LHCN-M2 (cell line): ENCODE results near the gene NUP210. TPM values are rescaled to one million over a fixed set of nuclear protein-coding genes. Genes with fewer than 3 reads are reported as not detected.
A peak's percentile ranks its signal among the peaks of the same experiment; 100 is the strongest.
"Not testable (repeated sequence)": the region's sequence is repeated elsewhere in the genome, so short reads cannot be mapped to it uniquely, and the experiment has no call there.

Experiments used
- DNase-seq: peaks from one replicate; pipeline ENCODE4 v3.0.0-alpha.2; 2012; ENCODE audit warnings: low read depth
- total RNA-seq: library from RNA; depleted of rRNA; stranded (reverse); fragments of >200 nt; gene quantifications from 2 replicates; pipeline ENCODE4 v1.2.3, GENCODE V29; 2014

Gene NUP210
- total RNA-seq, 1 experiment from 2014 or later: not detected

- no peak for DNase-seq
Observed at GRCh38 chr3:13406190-13406589, 13.9 kb downstream of the NUP210 start.

DNA sequence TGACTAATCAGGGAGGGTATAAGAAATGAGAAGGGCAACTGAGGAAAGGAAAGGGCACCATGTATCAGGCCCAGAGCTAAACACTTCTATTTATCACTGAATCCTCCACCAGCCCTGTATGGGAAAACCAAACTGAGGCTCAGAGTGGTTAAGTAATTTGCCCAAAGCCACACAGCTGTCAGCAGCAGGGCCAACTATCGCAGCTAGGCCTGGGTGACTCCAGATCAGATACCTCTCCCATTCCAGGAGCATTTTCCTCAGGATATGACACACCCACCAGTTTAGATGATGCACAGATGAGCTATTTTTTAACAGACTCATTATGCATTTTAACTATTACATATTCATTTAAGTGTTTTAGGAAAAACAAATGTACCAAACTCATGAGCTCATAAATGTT lies 14.5 kb downstream of the NUP210 start:
- DNase-seq: no peak

DNA sequence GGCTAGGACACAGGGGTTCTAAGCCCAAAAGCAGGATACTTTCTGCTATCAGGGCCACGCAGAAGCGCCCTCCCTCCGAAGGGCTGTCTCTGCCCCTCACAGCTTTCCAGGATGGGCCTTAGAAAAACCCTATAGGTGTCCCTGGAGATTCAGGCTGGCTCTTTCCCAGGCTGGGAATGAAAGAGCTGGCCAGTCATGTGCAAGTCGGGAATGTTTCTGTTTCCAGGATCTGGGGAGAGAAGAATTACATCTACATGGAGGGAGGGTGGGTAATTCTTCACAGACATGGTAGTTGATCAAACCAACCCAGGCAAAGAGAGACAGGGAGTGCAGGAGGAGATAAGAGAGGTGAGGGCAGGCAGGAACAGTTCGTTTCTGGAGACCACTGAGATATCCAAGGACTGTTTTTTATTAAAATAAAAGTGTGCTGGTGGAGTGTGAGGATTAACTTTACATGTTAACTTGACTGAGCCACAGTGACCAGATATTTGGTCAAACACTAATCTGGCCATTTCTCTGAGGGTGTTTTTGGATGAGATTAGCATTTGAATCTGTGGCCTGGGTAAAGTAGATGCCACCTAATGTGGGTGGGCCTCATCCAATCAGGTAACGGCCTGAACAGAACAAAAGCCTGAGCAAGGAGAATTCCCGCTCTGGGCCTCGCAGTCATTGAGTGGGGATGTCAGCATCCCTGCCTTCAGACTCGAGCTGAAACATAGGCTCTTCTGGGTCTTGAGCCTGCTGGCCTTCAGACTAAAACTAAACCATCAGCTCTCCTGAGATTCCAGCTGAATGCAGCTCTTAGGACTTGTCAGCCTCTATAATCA lies 15.3 kb downstream of the NUP210 start:
- no peak for DNase-seq

DNA sequence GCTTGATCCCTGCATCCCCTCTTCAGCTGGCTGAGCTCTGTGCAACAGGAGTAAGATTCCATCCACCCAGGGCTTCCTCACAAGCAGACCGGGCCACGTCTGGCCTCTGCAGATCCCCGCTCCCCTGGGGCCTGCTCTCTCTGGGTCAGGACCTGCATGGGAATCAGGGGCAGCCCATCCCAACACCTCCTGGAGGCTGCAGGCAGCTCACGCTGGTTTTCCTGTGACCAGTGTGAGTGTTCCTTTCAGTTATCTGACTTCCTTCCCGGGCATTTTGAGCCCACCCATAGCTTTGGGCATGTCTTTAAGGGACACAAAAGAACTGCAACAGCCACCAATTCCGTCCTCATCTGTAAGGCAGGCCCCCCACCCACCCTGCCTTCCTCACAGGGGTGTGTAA lies 16.3 kb downstream of the NUP210 start:
- no peak for DNase-seq

DNA sequence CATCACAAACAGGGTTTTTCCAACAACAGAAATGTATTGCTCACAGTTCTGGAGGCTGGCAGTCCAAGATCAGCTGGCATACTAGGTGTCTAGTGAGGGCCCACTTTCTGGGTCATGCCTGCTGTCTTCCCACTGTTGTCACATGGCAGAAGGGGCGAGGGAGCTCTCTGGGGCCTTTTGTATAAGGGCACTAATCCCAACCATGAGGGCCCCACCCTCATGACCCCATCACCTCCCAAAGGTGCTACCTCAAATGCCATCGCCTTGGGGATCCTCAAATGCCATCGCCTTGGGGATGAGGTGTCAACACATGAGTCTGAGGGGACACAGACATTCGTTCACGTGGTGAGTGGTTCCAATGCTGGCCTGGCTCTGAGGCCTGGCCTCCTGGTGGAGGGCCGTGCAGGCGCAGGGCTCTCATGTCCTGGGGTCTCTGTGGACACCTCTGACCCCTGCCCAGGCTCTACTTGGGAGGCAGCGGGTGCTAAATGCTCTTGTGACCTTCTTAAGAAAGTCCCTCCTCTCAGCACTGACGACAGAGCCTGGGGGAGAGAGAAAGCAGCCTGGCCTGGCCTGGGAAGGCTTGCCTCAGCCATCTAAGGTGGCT lies 16.8 kb downstream of the NUP210 start:
- DNase-seq: no peak

GRCh38 chr3:13401149-13401548 lies 19.0 kb downstream of the NUP210 start:
- no peak for DNase-seq

GRCh38 chr3:13400114-13400673 lies 19.9 kb downstream of the NUP210 start:
- DNase-seq: no peak

DNA sequence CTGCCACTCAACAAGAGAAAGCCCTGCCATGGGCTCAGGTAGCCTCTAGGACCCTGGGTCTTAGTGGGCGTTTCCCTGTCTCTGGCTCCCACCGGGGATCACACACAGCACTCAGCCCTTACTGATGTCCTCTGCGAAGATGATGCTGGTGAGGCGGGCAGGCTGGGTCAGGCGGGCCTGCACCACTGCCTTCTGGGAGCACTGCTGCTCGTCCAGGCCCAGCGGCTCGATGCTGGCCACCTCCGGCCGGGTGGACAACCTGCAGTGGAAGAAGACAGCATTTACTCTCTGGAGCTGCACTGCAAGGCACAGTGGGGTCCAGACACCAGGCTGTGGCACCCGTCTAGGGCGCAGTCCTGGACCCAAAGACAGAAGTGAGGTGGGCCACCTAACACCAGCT lies 20.5 kb downstream of the NUP210 start:
- no peak for DNase-seq

DNA sequence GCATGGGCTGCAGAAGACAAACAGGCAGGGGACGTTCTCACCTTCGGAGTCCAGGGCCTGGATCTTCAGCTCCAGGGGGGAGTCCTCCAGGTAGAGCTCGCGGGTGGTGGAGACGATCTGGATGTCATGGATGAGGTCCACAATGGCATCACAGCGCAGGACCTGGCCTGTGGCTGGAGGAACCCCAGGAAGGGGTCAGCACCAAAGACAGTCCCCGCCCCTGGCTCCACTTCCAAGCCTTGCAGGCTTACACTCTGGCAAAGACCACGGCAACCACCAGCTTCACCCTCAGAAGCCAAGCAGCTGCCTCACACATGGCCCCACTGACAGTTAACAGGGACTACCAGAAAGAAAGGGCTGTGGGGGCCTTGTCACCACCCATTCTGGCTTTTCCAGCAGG lies 22.8 kb downstream of the NUP210 start:
- no peak for DNase-seq

DNA sequence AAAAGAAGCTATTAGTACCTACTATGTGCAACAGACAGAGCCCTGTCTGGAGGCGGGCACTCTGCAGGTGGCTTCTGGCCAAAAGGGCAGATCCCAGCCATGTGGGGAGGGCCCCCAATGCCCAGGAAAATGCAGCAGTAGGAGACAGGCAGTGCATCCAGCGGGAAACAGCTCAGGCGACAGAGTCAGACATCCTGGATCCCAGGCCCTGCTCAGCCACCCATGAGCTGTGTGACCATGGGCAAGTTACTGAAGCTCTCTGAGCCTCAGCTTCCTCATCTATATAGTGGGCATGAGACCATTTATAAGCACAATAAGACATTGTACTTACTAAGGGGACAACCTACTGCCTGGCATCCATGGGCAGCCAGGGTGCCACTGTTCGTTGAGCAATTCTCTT lies 25.8 kb downstream of the NUP210 start:
- DNase-seq: no peak

DNA sequence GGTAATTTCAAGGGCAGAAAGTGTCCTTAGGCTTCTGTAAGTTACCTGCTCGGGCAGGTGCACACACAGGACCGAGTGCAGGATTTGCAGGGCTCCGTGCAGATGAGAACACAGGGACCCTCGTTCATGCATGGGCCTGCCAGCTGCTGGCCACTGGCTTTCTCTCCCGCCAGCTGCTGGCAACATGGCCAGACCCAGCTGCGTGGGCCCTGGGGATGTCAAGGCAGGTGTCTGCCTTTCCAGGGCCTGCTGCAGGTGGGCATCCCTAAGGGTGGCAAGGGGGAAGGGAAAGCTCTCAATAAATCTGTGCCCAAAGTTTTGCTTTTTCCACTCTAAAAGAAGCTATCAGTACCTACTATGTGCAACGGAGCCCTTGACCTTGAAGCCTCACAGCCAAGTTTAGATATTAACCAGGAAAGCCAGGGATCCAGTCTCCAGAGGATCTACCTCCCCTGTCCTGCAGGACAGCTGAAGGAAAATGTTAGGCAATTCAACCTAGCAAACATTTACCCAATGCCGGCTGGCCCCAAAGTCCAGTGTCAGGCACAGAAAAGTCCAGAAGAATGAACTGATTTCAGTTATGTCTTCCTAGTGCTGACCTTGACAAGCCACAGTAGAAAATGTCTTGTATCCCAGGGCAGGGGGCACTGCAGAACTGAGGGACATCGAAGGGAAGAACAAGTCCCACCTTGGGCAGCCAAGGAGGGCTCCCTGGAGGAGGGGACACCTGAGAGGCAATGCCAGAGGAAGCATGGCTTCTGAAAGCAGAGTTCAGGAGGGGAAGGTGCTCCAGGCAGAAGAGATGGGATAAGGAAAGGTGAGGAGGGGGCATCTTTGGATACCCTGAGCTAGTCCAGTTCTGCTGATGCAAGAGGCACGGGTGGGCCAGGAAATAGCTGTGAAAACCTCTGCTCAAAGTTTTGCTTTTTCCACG lies 26.4 kb downstream of the NUP210 start:
- DNase-seq: no peak

- DNase-seq: no peak
Observed at GRCh38 chr3:13391308-13391707, 28.8 kb downstream of the NUP210 start.

DNA sequence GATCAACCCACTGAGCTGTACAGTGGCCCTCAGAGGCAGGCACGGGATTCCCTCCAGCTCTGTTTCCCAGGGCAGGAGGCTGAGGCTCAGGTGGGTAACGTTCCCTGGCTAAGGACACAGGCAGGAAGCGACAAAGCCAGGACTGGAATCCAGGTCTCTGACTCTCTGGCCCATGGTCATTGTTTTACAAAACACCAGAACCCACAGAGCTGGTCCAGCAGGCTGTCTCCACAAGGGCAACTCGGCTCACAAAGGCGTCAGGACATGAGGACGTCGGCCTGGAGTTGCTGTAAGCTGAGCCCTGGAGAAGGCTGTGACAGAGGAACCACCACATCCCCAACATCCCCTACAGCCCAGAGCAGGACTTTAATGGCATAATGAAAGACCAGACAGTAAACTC lies 30.7 kb downstream of the NUP210 start:
- DNase-seq: no peak

- no peak for DNase-seq
Observed at GRCh38 chr3:13388816-13389215, 31.3 kb downstream of the NUP210 start.

DNA sequence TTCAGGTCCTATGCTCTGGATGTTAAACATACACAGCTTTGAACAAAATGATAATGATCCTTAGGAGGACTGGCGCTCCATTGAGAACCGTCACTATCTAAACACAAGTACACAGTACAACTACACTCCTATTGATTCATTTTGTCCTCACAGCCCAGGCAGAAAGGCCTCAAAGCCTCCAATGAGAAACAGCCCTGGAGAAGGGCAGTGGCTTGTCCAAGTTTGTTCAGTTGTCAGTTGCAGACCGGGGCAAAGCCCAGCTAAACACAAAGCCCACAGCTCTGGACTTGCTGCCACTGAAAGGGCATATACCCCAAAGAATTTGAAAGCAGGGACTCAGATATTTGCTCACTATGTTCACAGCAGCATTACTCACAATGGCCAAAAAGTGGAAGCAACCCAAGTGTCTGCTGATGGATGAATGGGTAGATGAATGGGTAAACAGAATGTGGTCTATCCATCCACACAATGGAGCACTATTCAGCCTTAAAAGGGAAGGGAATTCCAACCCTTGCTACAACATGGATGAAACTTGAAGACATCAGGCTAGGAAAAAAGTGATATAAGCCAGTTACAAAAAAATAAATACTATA lies 34.7 kb downstream of the NUP210 start:
- no peak for DNase-seq

DNA sequence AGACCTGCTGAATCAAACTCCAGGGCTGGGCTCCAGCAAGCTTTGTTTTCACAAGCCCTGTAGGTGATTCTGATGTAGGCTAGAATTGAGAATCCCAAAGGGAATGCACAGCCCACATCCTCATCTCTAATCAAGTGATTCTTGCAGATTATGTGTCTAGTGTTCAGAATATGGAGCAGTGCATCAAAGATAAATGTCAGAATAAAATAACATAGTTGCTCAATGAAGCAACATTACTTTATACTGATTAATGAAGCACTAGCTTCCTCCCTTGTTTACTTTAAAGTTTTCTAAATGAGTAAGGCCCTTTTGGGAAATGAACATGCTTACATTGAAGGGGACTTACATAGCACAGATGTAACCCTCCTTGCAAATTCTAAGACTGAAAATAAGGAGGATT lies 39.2 kb downstream of the NUP210 start:
- no peak for DNase-seq

- peak; percentile 47 for DNase-seq
Observed at GRCh38 chr3:13379201-13379830, 40.8 kb downstream of the NUP210 start.

DNA sequence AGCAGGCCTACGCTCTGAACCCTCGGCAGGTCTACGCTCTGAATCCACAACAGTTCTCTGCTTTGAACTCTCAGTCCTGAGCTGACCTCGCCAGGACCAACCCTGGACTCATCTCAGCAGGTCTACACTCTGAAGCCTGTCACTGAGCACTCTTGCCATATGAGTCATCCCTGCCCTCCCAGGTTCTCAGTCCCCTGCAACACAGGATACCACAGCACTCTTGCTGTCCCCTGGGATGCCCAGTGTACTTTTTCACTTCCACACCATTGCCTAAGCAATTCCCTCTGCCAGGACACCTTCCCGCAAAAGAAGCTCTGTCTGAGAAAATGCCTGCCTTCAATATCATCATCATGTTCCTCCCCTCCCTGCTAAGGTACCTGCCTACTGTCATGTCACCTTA lies 42.0 kb downstream of the NUP210 start:
- peak; percentile 1 for DNase-seq

- DNase-seq: not testable (repeated sequence)
Observed at GRCh38 chr3:13377741-13378140, 42.4 kb downstream of the NUP210 start.

DNA sequence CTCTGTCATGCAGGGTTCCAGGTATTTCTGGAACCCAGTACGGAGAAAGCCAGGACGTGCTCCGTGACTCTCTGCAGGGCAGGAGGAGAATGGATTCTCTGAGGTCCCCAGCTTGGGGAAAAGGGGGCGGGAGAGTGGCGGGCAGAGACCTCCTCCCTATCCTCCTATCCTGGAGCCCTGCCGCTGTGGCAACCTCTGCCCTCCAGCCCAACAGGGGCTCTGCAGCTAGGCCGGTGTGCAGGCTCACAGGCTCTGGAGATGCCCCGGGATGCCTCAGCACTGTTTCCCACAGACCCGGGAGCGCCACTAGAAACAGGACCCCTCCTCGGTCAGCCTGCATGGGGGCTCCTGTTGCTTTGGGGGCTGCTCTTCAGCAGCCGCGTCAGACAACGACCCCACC lies 43.1 kb downstream of the NUP210 start:
- no peak for DNase-seq

DNA sequence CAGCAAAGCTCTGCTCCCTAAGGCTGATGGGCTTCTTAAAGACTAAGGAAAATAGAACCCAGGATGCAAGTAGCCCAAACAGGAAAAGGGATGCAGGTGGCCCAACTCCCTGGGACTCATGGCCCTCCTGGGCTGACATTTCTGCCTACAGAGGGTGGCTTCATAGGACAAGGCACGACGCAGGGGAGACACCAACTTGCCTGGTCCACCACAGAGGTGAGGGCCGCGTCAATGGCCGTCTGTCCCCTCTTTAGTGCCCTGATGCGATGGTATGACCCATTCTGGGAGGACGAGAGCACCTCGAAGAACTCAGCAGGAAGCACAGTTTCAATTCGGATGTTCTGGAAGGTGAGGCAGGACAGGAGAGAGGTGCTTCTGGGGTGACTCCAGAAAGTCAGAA lies 44.0 kb downstream of the NUP210 start:
- no peak for DNase-seq
